Liver (tissue), 9 donors: ENCODE results near the gene DCC. TPM values are rescaled to one million over a fixed set of nuclear protein-coding genes. Genes with fewer than 3 reads are reported as not detected.

Experiments
- DNase-seq: peaks from one replicate; pipeline ENCODE4 v3.0.0-alpha.2; 2017; ENCODE audit warnings: low spot score
- H3K27ac ChIP-seq, 2 donors: one replicate each; pipeline ENCODE4 v1.7.0; 2013; ENCODE audit warnings: inconsistent platforms in 2 of 2, low read length in 2 of 2, control low read depth in 1 of 2, low read depth in 1 of 2, mild to moderate bottlenecking in 1 of 2
- H3K27me3 ChIP-seq, 4 donors: one replicate each; pipeline versions ENCODE4 v1.6.1 to v1.7.0; 2013; ENCODE audit warnings: low read length in 3 of 4, inconsistent platforms in 1 of 4, mild to moderate bottlenecking in 1 of 4, moderate library complexity in 1 of 4; ENCODE audit not compliant: control insufficient read depth in 4 of 4, insufficient read depth in 4 of 4
- H3K36me3 ChIP-seq, 4 donors: one replicate each; pipeline versions ENCODE4 v1.6.1 to v1.7.0; 2013; ENCODE audit warnings: low read length in 3 of 4, mild to moderate bottlenecking in 3 of 4, low read depth in 1 of 4, moderate library complexity in 1 of 4; ENCODE audit not compliant: control insufficient read depth in 4 of 4, insufficient read depth in 3 of 4
- H3K4me1 ChIP-seq, 4 donors: one replicate each; pipeline versions ENCODE4 v1.6.1 to v1.7.0; 2013; ENCODE audit warnings: low read length in 3 of 4, mild to moderate bottlenecking in 3 of 4, moderate library complexity in 1 of 4; ENCODE audit not compliant: control insufficient read depth in 4 of 4, insufficient read depth in 4 of 4
- H3K4me3 ChIP-seq, 3 donors: one replicate each; pipeline versions ENCODE4 v1.6.1 to v1.7.0; 2013; ENCODE audit warnings: low read length in 3 of 3, control low read depth in 1 of 3, low read depth in 1 of 3, mild to moderate bottlenecking in 1 of 3
- H3K9ac ChIP-seq, 2 donors: one replicate each; pipeline ENCODE4 v1.7.0; 2013; ENCODE audit warnings: low read length in 2 of 2, mild to moderate bottlenecking in 2 of 2, moderate library complexity in 2 of 2, control low read depth in 1 of 2, low read depth in 1 of 2
- H3K9me3 ChIP-seq, 4 donors: one replicate each; pipeline versions ENCODE4 v1.6.1 to v1.7.0; 2013; ENCODE audit warnings: low read length in 3 of 4; ENCODE audit not compliant: control insufficient read depth in 4 of 4
- FOXA1 ChIP-seq: IDR thresholded peaks from 2 replicates; pipeline ENCODE4 v1.6.1; 2016; ENCODE audit warnings: antibody characterized with exemption
- FOXA2 ChIP-seq: IDR thresholded peaks from 2 replicates; pipeline ENCODE4 v1.6.1; 2016; ENCODE audit warnings: antibody characterized with exemption
- GABPA ChIP-seq, 2 donors: IDR thresholded peaks in 1 of 2; conservative IDR thresholded peaks in 1 of 2; 2 replicates each; pipeline ENCODE4 v1.6.1; 2016; ENCODE audit warnings: antibody characterized with exemption in 2 of 2, mild to moderate bottlenecking in 1 of 2, moderate library complexity in 1 of 2
- HNF4A ChIP-seq, 2 donors: conservative IDR thresholded peaks; 2 replicates each; pipeline ENCODE4 v1.6.1; 2016; ENCODE audit warnings: antibody characterized with exemption in 2 of 2, mild to moderate bottlenecking in 2 of 2
- NR2F2 ChIP-seq: IDR thresholded peaks from 2 replicates; pipeline ENCODE4 v1.6.1; 2016; ENCODE audit warnings: antibody characterized with exemption
- RAD21 ChIP-seq, 2 donors: IDR thresholded peaks; 2 replicates each; pipeline ENCODE4 v1.6.1; 2016; ENCODE audit warnings: antibody characterized with exemption in 2 of 2, mild to moderate bottlenecking in 2 of 2
- RXRA ChIP-seq, 2 donors: IDR thresholded peaks; 2 replicates each; pipeline ENCODE4 v1.6.1; 2017 to 2018; ENCODE audit warnings: antibody characterized with exemption in 2 of 2, mild to moderate bottlenecking in 1 of 2
- SP1 ChIP-seq: IDR thresholded peaks from 2 replicates; pipeline ENCODE4 v1.6.1; 2018; ENCODE audit warnings: antibody characterized with exemption, mild to moderate bottlenecking
- YY1 ChIP-seq: IDR thresholded peaks from 2 replicates; pipeline ENCODE4 v1.6.1; 2016; ENCODE audit warnings: antibody characterized with exemption, mild to moderate bottlenecking
- WGBS: extraction: QIAGEN DNeasy Blood & Tissue Kit; methylation state at CpG from one replicate; pipeline ENCODE4 v1.1.7; 2013; 5-methylcytosine and 5-hydroxymethylcytosine counted together
- polyA plus RNA-seq, 2 donors: library from polyadenylated mRNA; stranded (reverse) in 1 of 2; unstranded in 1 of 2; fragments of 200-250 nt in 1 of 2; fragments of >200 nt in 1 of 2; fragmentation: Nextera tagmentation in 1 of 2; extraction: Ambion mirVana in 1 of 2; gene quantifications; one replicate each; pipeline versions ENCODE4 v1.2.1 to v1.2.3, GENCODE V29; 2013 to 2015
- total RNA-seq, 2 donors: library from RNA; depleted of rRNA; stranded (reverse); fragments of >200 nt; gene quantifications; one replicate each; pipeline ENCODE4 v1.2.3, GENCODE V29; 2014
- TF ChIP-seq, protein P1 (sequence below): IDR thresholded peaks from 2 replicates; pipeline ENCODE4 v1.6.1; 2016; ENCODE audit warnings: antibody characterized with exemption
- TF ChIP-seq, protein P2 (sequence below): IDR thresholded peaks from 2 replicates; pipeline ENCODE4 v1.6.1; 2016; ENCODE audit warnings: antibody characterized with exemption
- TF ChIP-seq, protein P3 (sequence below): IDR thresholded peaks from 2 replicates; pipeline ENCODE4 v1.6.1; 2016; ENCODE audit warnings: antibody characterized with exemption
- donor health status: healthy.
- donor health status: healthy.
- donor health status: healthy.
- donor health status: healthy.
- donor health status: healthy.

Gene DCC
- total and polyA plus RNA-seq, 4 donors = under 0.01 to 0.03 TPM; not detected in 2

DNA sequence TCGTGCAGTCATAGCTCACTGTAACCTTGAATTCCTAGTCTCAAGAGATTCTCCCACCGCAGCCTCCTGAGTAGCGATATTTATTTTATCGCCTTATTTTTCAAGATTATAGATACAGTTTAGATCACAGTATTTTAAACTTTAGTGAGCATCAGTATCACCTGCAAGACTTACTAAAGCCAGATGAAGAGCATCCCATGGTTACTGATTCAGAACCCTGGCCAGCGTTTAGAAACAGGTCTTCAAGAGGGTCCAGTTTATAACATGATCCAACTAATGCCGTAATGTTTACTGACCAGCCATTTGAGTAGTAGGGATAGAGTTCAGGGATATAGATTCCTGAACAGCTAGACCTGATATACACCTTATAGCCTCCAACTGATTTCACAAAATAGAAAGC is 146.1 kb downstream of the DCC start (continued):
- TF ChIP-seq FOXA2 = no peak

DNA sequence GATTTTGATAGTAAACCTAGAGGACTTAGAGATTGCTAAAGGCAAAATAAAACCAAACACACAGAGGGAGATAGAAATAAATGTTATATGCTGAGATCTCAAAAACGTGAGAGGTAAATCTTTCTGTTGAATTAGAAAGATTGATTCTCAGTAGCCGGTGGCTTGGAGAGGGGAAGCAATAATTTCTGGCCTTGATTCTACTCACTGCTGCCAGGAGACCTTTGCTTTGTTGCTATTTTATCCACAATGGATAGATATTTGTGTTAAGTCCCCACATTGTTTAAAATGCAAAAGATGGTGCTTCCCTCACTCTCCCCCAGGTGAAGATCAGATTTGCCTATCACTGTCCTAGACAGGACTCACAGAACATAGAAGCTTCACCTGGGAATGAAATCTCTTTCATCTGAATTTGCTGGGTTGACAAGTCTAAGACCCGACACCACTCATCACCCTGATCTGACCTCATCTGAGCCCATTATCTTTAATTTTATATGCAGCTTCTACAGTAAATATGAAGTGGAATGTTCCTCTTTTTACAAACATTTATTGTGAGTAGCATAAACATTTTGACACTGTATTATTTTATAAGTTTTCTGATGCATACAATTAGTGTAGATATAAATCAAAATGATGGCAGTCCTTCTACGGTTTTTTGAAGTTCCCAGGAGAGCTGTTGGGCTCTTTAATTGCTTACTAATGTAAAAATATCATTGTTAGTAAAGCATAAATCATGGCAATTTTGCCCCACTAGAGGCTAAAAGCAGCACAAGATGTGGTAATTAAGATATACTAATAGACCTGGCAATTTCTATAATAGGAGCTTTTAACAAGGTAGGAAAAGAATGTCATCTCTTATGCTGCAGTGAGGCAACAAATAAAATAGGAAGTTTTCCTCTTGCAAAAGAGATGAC is 149.7 kb downstream of the DCC start:
- no peaks in the 10 kb centered on the region for H3K27me3 ChIP-seq
- DNase-seq = no peak
- no peak overlapping the region for H3K9ac ChIP-seq
- H3K4me3 ChIP-seq = no peak overlapping the region
- H3K36me3 ChIP-seq = no peaks in the 10 kb centered on the region
- 55% methylated on average over 4 of the region's 4 CpGs for WGBS
- TF ChIP-seq, protein P1, sequence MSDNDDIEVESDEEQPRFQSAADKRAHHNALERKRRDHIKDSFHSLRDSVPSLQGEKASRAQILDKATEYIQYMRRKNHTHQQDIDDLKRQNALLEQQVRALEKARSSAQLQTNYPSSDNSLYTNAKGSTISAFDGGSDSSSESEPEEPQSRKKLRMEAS = no peak
- TF ChIP-seq RAD21 (IDR thresholded peaks at IDR 0.05) (no peak), RXRA (IDR thresholded peaks at IDR 0.05) (no peak), GABPA (IDR thresholded peaks at IDR 0.05 in 1 of 2, conservative IDR thresholded peaks at IDR 0.05 in 1 of 2) (no peak)
- TF ChIP-seq, protein P2, sequence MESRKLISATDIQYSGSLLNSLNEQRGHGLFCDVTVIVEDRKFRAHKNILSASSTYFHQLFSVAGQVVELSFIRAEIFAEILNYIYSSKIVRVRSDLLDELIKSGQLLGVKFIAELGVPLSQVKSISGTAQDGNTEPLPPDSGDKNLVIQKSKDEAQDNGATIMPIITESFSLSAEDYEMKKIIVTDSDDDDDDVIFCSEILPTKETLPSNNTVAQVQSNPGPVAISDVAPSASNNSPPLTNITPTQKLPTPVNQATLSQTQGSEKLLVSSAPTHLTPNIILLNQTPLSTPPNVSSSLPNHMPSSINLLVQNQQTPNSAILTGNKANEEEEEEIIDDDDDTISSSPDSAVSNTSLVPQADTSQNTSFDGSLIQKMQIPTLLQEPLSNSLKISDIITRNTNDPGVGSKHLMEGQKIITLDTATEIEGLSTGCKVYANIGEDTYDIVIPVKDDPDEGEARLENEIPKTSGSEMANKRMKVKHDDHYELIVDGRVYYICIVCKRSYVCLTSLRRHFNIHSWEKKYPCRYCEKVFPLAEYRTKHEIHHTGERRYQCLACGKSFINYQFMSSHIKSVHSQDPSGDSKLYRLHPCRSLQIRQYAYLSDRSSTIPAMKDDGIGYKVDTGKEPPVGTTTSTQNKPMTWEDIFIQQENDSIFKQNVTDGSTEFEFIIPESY = no peak
- no peak overlapping the region for H3K27ac ChIP-seq
- H3K4me1 ChIP-seq = no peaks in the 10 kb centered on the region
- H3K9me3 ChIP-seq = peaks cover 0 to 5% (median 1%) of the 10 kb centered on the region in 4 donors

DNA sequence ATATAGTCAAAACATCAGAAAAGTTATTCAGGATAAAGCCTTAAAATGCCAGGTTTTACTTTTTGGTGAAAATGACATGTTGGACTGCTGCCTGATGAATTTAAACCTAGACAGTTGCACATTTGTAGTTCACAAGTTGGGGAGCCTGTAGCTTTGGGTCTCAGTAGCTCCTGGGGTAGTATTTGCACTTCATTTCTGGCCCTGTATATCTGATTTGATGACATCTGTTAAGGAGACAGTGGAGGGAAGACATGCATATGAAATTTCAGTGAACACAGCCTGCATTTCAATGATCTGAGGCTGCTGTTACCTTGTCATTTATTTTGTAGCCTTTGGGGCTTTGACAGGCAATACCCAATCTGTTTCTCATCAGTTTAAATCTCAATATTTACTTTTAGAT is 156.4 kb downstream of the DCC start:
- no peak for DNase-seq
- Histone ChIP-seq H3K36me3 (no peaks in the 10 kb centered on the region), H3K27ac (no peak overlapping the region), H3K4me1 (no peaks in the 10 kb centered on the region), H3K27me3 (no peaks in the 10 kb centered on the region), H3K4me3 (no peak overlapping the region), H3K9ac (no peak overlapping the region), H3K9me3 (peaks cover 0 to 5% (median 4%) of the 10 kb centered on the region in 4 donors)
- TF ChIP-seq, protein P3, sequence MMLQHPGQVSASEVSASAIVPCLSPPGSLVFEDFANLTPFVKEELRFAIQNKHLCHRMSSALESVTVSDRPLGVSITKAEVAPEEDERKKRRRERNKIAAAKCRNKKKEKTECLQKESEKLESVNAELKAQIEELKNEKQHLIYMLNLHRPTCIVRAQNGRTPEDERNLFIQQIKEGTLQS = no peak
- no peak for TF ChIP-seq YY1
- TF ChIP-seq, protein P2 = no peak
- no peak for TF ChIP-seq NR2F2
- no peak for TF ChIP-seq FOXA2
- no peak for TF ChIP-seq HNF4A (conservative IDR thresholded peaks at IDR 0.05)
- no peak for TF ChIP-seq SP1
- no peak for TF ChIP-seq RAD21 (IDR thresholded peaks at IDR 0.05)
- TF ChIP-seq FOXA1 = no peak
